ENCODE results near the gene CPSF2. TPM values are rescaled to one million over a fixed set of nuclear protein-coding genes. Genes with fewer than 3 reads are reported as not detected.

Gene CPSF2
- 32.4 to 42.2 TPM (median 39.1 TPM) in 5 replicates for total RNA-seq (2022; extraction: Qiagen RNA extraction; ENCODE audit: low read depth)

DNA sequence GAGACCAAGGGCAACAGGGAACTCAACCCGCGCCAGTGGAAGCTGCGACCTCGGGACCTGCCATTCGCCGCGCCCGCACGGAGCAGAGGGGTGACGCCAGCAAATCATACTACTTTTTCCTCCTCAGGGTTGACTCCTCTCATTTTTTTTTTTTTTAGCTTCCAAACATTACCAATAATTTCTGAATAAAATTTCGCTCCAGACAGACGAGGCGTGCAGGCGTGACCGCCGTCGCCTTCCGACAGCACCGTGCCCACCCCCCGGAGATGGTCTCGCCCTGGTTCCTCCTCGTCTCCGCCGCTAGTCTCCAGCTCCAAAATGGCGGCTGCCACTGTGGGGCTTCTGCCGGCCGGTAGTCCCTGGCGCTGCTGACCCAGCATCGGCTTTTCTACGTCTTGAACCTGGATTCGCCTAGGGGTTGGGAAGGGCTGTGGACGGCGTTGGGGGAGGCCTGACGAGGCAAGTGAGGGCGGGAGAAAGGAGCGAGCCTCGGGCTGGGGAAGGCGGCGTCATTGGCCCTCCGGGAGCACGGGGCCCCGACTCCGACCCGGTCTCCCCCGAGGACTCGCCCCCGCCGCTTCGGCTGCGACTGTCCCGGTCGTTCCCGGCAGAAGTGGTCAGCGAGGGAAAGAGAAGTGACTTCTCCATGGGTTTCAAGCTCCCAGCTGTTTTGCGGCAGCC lies at the start of gene CPSF2, which contains the start of gene NDUFB1:
CPSF2 (plus strand) TSS at position 300 of the 681 bp plus-strand sequence. CDS start 9,016 bp downstream, outside the sequence.
NDUFB1 (minus strand) TSS at position 37 of the 681 bp plus-strand sequence. CDS start 4,069 bp downstream, outside the sequence.

GRCh38 chr14:92106143-92106926 lies 15.4 kb upstream of the CPSF2 start, which contains the start of gene ATXN3:
ATXN3 (minus strand) TSS chr14:92106582; CDS start chr14:92106552, 30 bp downstream.

Other genes starting within 250 kb of the CPSF2 start
- 2.7 to 3.3 TPM (median 3.1 TPM) in 5 replicates for gene FBLN5, start 174.3 kb upstream of the CPSF2 start, total RNA-seq (2022; extraction: Qiagen RNA extraction; ENCODE audit: low read depth)
- gene TRIP11, start 81.9 kb upstream of the CPSF2 start, total RNA-seq (2022; extraction: Qiagen RNA extraction; ENCODE audit: low read depth), result 5.4 to 12.0 TPM (median 8.9 TPM) in 5 replicates
- gene ATXN3, start 15.4 kb upstream of the CPSF2 start, total RNA-seq (2022; extraction: Qiagen RNA extraction; ENCODE audit: low read depth), result 18.8 to 41.3 TPM (median 21.6 TPM) in 5 replicates
- gene NDUFB1, start 263 bp upstream of the CPSF2 start, total RNA-seq (2022; extraction: Qiagen RNA extraction; ENCODE audit: low read depth), result 314 to 496 TPM (median 351 TPM) in 5 replicates
- gene SLC24A4, start 201.2 kb downstream of the CPSF2 start, total RNA-seq (2022; extraction: Qiagen RNA extraction; ENCODE audit: low read depth), result 0.05 to 0.25 TPM (median 0.10 TPM) in 5 replicates